ENCODE results near the gene NQO1.

Gene NQO1

DNA sequence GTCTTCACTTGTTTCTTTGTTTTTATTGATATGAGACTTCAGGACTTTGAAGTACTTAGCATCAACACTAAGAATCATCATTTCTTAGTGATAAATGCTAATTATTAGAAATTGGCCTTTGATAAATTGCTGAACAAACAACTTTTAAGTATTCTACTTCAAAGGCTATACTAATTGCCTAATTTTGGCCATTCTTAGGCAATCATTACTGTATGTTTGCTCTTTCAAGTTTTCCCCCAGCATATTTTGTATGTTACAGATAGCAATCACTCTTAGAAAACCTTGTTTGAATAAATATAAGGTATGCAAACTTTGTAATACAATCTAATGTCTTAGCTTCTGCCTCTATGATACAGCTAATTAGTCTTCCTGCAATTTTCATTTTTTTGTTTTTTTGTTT is 46.0 kb downstream of the NQO1 start:
- TF ChIP-seq, protein P1, sequence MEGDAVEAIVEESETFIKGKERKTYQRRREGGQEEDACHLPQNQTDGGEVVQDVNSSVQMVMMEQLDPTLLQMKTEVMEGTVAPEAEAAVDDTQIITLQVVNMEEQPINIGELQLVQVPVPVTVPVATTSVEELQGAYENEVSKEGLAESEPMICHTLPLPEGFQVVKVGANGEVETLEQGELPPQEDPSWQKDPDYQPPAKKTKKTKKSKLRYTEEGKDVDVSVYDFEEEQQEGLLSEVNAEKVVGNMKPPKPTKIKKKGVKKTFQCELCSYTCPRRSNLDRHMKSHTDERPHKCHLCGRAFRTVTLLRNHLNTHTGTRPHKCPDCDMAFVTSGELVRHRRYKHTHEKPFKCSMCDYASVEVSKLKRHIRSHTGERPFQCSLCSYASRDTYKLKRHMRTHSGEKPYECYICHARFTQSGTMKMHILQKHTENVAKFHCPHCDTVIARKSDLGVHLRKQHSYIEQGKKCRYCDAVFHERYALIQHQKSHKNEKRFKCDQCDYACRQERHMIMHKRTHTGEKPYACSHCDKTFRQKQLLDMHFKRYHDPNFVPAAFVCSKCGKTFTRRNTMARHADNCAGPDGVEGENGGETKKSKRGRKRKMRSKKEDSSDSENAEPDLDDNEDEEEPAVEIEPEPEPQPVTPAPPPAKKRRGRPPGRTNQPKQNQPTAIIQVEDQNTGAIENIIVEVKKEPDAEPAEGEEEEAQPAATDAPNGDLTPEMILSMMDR (IDR thresholded peaks at IDR 0.05; ENCODE audit: low read depth, low read length), result no peak
- no peak overlapping the region for H3K4me3 ChIP-seq (ENCODE audit: low read depth, low read length)

DNA sequence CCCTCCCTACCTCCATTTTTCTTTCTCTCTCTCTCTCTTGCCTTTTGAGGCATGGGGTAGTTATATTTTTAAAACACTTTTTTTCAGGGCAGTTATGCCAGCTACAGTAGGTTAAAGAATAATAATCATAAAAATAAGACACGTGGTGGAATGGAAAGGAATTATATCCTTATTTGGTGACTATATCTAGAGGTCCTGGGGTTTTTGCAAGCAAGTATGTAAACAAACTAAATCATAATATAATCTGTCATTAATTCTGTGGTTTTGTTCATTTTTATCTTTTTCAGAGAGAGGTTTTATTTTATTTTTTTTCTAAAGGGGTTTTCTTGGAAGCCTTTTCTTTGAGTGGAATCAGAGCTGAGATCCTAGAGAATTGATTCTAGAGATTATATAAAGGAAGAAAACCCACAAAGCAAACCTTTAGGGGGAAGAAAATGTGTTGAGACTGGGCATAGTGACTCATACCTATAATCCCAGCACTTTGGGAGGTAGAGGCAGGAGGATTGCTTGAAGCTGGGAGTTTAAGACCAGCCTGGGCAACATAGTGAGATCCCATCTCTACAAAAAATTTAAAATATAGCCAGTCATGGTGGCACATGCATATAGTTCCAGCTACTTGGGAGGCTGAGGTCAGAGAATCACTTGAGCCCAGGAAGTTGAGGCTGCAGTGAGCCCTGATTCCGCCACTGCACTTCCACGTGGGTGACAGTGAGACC is 53.2 kb downstream of the NQO1 start:
- H3K4me3 ChIP-seq (ENCODE audit: low read depth, low read length), result no peak overlapping the region
- TF ChIP-seq, protein P1 (IDR thresholded peaks at IDR 0.05; ENCODE audit: low read depth, low read length), result no peak

DNA sequence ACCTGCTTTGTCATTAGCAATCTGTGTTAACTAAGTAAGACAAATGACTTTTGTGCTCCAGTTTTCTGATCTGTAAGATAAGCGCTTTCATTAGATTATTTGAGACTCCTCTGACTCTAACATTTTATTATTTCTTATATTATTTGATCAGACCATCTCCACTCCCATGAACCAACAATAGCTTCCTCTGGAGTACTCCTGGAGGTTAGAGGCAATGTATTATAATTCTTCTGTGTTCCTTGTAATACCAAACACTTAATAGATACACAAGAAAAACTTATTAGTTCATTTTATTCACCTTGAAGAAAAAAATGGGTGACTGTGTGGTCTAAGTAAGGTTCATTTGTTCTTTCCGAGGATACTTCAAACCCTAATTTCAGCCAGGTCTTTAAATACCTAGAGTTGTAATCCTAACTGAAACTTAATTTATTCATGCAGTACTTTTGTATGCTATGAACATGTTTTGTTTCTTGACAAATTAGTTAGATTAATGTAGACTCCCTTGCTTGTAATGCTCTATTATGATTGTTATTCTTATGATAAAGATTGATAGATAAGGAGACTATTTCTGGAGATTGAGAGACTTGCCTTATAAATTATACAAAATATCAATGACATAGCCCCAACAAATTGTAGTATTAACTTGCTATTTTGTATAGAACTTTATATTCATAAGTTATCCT is 53.9 kb downstream of the NQO1 start:
- TF ChIP-seq, protein P1 (IDR thresholded peaks at IDR 0.05; ENCODE audit: low read depth, low read length), result no peak
- H3K4me3 ChIP-seq (ENCODE audit: low read depth, low read length), result no peak overlapping the region

DNA sequence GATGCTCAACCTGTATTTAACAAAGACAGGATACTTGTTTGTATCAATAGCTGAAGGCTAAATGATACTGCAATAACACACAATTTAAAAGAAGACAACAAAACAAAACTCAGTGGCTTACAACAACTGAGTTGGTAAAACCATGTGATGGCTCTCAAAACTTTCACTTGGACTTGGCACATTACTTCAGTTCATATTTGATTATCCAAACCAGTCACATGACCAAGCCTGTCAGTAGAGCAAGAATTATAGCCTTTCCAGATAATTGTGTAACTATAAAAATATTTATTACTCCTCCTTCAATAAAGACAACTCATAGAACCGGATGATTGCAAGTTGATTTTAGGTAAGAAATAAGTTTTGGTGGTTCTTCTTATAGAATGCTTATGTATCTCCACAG is 56.8 kb downstream of the NQO1 start:
- TF ChIP-seq, protein P1 (IDR thresholded peaks at IDR 0.05; ENCODE audit: low read depth, low read length), result no peak
- no peak overlapping the region for H3K4me3 ChIP-seq (ENCODE audit: low read depth, low read length)

DNA sequence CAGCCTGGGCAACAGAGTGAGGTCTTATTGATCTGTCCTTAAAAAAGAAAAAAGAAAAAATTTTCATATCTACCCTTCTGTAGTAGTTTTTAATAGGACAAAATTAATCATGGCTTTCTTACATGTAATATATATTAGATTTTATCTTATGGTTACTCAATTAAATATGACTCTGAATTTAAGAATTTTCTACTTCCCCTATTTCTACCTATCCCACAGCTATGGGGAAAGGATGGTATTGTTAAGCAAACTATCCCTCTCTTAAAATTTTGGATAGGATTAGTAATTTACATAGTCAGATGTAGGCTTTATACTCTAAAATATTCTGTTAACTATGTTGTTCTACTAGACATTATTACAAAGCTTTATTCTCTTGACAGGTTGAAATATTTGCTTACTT is 62.5 kb downstream of the NQO1 start:
- TF ChIP-seq, protein P1 (IDR thresholded peaks at IDR 0.05; ENCODE audit: low read depth, low read length), result no peak

DNA sequence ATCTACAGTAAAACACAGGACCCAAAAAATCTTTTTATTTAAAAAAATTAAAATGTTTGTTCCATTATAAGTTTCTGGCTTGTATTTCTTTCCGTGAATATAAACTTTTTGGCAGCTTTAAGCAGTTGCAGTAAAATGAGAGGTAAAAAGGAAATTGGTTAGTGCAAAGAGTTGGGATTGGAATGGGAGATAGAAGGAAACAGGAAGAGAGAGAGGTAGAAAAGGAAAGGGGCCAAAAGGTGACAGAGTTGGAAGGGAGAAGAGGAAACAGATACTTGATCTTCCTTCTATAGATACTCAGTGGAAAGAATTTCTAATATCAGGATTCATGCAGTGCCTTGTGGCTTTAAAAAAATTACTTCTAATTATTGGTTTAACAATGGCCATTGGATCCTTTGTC is 63.5 kb downstream of the NQO1 start:
- TF ChIP-seq, protein P1 (IDR thresholded peaks at IDR 0.05; ENCODE audit: low read depth, low read length), result no peak
- no peak overlapping the region for H3K4me3 ChIP-seq (ENCODE audit: low read depth, low read length)

More for the DNA sequence above, 62.5 kb downstream of the NQO1 start:
- no peak overlapping the region for H3K4me3 ChIP-seq (ENCODE audit: low read depth, low read length)

DNA sequence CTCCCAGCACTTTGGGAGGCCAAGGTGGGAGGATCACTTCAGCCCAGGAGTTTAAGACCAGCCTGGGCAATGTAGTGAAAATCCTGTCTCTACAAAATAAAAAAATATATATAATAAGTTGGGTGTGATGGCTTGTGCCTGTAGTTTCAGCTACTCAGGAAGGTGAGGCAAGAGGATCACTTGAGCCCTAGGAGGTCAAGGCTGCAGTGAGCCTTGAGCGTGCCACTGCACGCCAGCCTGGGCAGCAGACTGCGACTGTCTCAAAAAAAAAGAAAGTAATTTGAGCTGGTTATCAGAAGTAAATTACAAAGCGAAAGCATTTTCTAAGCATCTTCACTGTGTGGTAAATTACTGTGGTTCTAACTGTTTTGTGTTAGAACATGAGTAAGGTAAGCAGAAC is 66.2 kb downstream of the NQO1 start:
- TF ChIP-seq, protein P1 (IDR thresholded peaks at IDR 0.05; ENCODE audit: low read depth, low read length), result no peak
- H3K4me3 ChIP-seq (ENCODE audit: low read depth, low read length), result no peak overlapping the region

All from WI38 (cell line).